GM21619 (cell line): ENCODE results near the gene TLE3.
A peak's percentile ranks its signal among the peaks of the same experiment; 100 is the strongest.

ENCODE experiments used
- ATAC-seq: cut with Tn5 transposase; IDR thresholded peaks from one replicate; pipeline ENCODE4 v1.9.1; 2021; ENCODE audit not compliant: unreplicated experiment

TLE3 gene

DNA sequence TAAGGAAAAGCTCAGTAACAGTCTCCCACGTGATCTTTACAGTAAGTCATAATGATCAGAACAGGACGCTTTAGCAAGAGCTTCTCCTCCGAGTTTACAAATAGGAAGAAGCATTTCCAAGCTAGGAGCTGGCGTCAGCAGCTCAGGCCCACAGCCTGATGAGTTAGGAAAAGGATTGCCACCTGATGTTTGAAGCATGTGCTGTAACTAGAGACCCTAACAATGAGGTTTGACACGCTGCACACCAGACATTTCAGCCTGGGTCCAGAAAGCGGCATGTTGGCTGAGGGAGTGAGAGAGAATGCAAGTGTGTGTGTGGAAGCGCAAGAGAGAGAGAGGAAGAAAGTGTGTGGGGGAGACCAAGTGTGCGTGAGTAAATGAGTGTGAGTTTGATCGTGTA, 47.3 kb downstream of the TLE3 start:
- ATAC-seq = no peak

- no peak for ATAC-seq
Measured at GRCh38 chr15:70049701-70050301, 47.9 kb downstream of the TLE3 start.

DNA sequence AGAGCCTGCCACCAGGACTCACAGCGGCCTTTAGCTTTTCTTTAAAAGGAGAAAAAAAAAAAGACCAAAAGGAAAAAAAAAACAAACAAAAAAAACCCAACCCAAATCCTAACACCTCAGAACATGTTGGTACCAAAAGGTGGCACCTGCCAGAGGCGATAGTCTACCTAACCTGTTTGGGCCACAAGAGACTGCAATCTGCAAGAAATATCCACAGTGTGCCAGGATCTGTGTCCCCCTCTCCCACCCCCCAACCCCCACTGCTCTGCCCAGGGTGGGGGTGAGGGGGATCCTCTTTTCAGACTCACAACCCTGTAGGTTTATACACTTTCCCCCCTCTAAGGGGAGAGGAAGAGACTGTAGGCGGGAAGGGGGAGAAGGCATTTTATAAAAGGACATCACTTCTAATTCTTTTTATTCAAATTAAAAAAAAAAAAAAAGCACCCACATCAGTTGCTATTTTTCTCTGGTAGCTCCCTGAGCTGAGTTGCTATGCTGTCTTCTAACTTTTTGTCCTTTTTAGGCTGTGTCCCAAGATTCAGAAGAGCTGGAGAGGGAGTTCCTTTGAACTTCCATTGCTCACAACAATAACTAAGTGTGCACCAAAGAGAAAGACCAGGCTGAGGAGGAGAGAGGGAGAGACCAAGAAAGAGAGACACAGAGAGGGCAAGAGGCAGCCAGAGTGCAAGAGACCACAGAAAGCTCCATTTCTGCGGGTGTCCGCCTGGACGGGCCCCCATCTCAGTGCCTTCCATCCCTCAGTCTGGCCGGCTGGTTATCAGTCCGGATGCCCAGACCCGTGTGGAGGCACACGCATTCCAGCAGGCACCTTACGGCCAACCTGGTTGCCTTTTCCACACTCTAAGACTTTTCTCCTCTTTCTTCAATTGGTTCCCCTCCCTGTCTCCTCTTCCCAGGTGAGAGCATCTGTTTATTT, 48.9 kb downstream of the TLE3 start:
- ATAC-seq = no peak

GRCh38 chr15:70048198-70048565, 49.5 kb downstream of the TLE3 start:
- no peak for ATAC-seq

DNA sequence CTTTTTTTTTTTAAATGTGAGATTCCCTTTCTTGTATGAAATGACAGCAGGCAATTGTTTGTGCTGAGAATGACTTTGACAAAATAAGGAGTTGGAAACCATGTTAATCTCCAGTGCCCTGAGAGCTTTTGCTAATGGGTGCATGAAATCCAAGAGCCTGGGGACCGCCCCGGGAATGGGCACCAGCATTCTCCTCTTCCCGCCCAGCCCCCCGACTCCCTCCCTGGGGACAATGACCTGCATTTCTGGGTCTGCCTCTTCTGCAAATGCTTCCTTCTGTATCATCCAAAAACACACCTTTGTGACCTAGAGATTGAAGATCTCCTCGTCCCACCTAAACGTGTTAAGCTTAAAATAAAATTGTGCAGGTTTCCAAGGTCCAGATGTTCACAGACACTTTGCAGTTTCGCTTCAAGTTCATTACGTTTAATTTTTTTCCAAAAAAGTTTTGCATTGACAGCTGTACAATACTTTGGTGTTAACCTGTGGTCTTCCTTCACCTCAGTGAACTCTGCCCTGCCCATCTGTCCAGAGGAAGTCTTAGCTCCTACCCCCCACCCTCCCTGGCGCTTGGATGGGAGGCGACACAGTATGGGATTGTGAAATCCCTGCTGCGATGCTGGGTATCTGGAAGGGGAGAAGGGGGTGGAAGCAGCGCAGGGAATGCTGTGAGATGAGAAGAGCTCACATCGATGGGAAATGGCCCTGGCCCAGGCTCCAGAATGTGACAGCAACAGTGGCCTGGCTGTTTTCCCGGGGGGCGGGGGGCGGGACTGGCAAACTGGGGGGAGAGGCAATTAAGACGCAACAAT, 50.1 kb downstream of the TLE3 start:
- no peak for ATAC-seq

- ATAC-seq = no peak
Measured at GRCh38 chr15:70046679-70047369, 50.9 kb downstream of the TLE3 start.

- no peak for ATAC-seq
Measured at GRCh38 chr15:70045045-70045444, 52.7 kb downstream of the TLE3 start.

GRCh38 chr15:70044168-70044567, 53.5 kb downstream of the TLE3 start:
- no peak for ATAC-seq

DNA sequence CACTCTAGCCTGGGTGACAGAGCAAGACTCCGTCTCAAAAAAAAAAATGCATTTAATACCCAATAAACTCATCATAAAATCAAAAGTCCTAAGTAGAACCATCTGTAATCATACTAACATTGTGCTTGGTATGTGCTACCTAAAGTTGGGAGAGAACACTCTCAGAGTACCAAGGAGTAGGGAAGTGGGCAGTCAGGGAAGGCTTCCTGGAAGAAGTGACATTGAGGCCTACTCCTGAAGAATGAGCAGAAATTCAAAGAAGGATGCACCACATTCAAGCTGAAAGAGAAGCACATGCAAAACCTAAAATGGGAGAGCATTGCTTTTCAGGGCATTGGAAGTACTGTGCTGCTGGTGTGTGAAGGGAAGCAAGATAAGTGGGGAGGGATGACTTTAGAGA, 54.1 kb downstream of the TLE3 start:
- ATAC-seq = no peak

DNA sequence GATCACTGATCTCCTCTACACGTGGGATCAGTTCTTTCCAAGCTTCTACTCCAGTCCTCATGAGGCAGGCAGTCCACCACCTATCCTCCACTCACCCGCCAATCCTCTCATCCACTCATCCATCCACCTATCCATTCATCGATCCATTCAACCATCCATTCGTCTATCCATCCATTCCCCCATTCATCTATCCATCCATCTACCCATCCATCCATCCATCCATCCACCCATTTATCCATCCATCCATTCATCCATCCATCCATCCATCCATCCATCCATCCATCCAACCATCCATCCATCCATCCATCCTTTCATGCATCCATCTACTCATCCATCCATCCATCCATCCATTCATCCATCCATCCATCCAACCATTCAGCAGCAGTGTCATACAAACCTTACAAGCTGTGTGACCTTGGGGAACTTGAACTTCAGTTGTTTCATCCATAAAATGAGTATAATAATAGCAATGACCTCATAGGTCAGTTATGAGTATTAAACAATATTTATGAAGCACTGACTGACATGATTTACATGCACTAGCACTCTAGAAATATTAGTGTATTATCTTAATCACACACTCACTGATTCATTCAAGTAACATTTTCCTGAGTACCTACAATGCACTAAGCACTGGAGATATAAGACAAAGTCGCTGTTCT, 55.0 kb downstream of the TLE3 start:
- no peak for ATAC-seq

DNA sequence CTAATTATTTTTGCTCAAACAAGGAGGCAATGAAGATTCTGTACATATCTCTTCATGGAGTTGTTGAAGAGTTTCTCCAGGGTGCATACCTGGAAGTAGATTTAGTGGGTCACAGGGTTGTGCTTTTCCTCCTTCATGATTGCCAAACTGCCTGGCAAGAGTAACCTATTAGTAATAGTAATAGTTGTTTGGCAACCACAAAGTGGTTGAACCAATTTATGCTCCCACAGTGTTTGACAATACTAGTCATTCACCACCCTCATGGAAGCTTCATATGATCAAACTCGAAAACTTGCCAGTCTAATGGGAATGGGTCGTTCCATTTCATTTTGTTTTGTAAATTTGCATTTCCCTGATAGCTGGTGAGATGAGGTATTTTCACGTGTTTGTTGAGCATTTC, 57.8 kb downstream of the TLE3 start:
- ATAC-seq = no peak

DNA sequence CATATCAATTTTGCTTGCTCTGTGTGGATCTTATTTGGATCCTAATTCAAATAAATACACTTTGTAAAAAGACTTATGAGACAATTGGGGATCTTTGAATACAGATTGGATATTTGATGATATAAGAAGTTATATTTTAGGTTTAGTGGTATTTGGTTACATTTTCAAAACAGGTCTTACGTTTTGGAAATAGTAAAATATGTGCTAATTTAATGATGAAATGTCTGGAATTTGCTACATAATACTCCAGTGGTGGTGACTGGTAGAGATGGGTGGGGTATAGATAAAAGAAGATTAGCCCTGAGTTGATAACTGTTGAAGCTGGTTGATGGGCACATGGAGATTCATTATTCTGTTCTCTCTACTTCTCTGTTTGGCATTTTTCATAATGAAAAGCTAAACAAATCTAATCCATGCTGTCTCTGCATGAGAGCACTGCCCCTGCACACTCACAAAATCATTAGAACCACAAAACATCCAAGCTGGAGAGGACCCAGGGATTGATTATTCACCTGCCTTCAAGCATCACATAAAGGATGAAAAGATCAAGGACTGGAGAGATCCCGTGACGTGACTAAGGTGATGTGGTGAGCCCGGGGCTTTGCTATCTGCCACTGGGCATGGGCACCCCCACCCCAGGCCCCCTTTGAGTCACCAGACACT, 58.9 kb downstream of the TLE3 start:
- no peak for ATAC-seq

GRCh38 chr15:70037292-70037640, 60.5 kb downstream of the TLE3 start:
- no peak for ATAC-seq

DNA sequence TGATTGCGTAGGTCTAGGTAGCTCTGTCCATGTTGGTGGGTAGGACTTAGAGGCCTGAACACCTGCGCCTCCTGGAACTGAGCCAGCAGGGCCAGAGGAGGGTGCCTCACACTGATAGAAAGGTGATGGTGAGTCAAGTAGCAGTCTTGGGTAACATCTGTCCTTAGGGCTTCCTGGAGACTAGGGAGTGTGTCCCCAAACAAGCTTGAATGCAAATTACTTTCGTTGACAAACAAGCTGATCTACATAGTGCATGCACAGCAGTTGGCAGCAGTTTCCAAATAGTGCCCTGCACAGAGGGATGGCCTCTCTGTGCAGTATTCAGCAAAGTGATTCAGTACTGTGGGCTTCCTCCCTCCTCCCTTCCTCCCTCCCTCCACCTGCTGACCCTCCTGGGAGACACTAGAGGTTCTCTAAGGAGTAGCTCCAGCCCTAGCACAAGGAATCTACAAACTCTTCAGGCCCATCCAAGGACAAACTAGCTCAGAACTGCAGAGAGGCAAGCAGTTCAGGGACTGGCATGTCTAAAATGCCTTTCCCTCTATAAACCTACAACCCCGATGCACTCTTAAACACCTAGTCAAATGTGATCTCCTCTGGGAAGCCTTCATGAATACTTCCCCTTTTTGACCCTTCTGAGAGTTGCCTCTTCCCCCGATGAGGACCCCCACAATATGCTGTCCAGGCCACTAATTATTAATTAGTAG, 61.0 kb downstream of the TLE3 start:
- peak; percentile 77 for ATAC-seq

GRCh38 chr15:70035719-70036077, 62.0 kb downstream of the TLE3 start:
- peak; percentile 48 for ATAC-seq

DNA sequence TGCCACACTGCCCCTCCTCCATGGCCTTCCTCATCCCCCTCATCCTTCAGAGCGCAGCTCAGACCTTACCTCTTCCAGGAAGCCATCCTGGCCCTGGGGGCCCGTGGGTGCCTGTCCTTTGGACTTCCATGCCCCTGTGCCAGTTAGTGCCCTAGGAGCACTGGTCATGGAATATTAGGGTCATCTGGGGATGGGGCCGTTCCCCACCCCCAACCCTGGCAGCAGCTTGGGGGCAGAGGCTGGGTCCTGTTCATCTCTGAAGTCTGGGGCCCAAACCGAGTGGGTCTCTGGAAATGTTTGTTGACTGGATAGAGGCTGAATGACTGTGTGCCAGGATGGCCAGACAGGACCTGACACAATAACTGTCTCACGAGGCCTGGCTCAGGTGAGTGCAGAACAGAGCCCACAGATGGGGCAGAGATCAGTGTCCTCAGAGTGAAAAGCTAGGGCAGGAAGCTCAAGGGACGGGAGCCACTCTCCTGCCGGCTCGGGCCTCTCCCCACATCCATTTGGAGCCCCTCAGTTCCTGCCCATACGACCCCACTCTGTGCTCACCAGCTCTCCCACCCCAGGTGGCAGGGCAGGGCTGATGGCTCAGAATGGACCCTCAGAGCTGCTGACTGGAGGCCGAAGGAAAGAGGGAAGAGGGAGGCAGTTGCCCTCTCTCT, 62.5 kb downstream of the TLE3 start:
- no peak for ATAC-seq

DNA sequence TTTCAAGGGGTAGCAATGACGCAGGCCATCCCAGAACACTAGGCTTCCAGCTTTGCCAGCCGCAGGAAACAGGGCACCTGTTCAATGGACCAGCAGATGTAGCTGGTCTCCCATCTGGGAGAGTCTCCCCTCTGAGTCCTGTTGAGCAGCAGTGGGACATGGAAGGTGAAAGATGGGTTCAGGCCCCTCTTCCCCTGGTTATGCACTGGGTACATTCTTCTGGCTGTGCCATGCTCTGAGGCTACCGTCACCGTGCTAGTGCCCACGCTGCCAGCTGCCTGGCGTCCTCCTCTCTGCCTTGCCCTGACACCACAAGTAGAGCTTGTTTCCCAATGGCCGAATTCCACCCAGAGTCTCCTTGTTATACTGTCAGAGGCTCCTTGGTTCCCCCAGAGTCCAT, 63.1 kb downstream of the TLE3 start:
- no peak for ATAC-seq

GRCh38 chr15:70034141-70034540, 63.6 kb downstream of the TLE3 start:
- ATAC-seq = no peak

GRCh38 chr15:70033529-70034140, 64.1 kb downstream of the TLE3 start:
- ATAC-seq = no peak
